GM21619 (cell line): ENCODE measurements around the gene SLC4A8.
A peak's percentile ranks its signal among the peaks of the same experiment; 100 is the strongest.

Experiments
- ATAC-seq: cut with Tn5 transposase; IDR thresholded peaks from one replicate; pipeline ENCODE4 v1.9.1; 2021; ENCODE audit not compliant: unreplicated experiment

Gene SLC4A8

GRCh38 chr12:51395283-51396230 lies 29.1 kb upstream of the SLC4A8 start:
- peak; percentile 39 for ATAC-seq

GRCh38 chr12:51397670-51398069 lies 27.0 kb upstream of the SLC4A8 start:
- ATAC-seq, result no peak

- no peak for ATAC-seq
These were observed 24.7 kb upstream of the SLC4A8 start for GRCh38 chr12:51399891-51400290.

GRCh38 chr12:51401020-51401419 lies 23.6 kb upstream of the SLC4A8 start:
- ATAC-seq, result no peak

GRCh38 chr12:51401486-51401885 lies 23.1 kb upstream of the SLC4A8 start:
- ATAC-seq, result no peak

- ATAC-seq, result no peak
These were observed 22.7 kb upstream of the SLC4A8 start for GRCh38 chr12:51401900-51402299.

GRCh38 chr12:51403159-51403558 lies 21.5 kb upstream of the SLC4A8 start:
- no peak for ATAC-seq

GRCh38 chr12:51403681-51404136 lies 20.9 kb upstream of the SLC4A8 start:
- ATAC-seq, result no peak

- no peak for ATAC-seq
These were observed 20.0 kb upstream of the SLC4A8 start for GRCh38 chr12:51404627-51405026.

GRCh38 chr12:51405801-51406207 lies 18.8 kb upstream of the SLC4A8 start:
- ATAC-seq, result no peak

- no peak for ATAC-seq
These were observed 18.3 kb upstream of the SLC4A8 start for GRCh38 chr12:51406290-51406689.

- ATAC-seq, result no peak
These were observed 17.8 kb upstream of the SLC4A8 start for GRCh38 chr12:51406859-51407258.

- no peak for ATAC-seq
These were observed 17.0 kb upstream of the SLC4A8 start for GRCh38 chr12:51407604-51408003.

GRCh38 chr12:51409846-51410245 lies 14.8 kb upstream of the SLC4A8 start:
- ATAC-seq, result no peak

- ATAC-seq, result no peak
These were observed 11.5 kb upstream of the SLC4A8 start for GRCh38 chr12:51413149-51413548.

- no peak for ATAC-seq
These were observed 10.8 kb upstream of the SLC4A8 start for GRCh38 chr12:51413791-51414190.

- ATAC-seq, result no peak
These were observed 8.7 kb upstream of the SLC4A8 start for GRCh38 chr12:51415931-51416330.

GRCh38 chr12:51417826-51418225 lies 6.8 kb upstream of the SLC4A8 start:
- no peak for ATAC-seq

GRCh38 chr12:51419425-51420193 lies 5.0 kb upstream of the SLC4A8 start:
- ATAC-seq, result no peak

- ATAC-seq, result no peak
These were observed 3.3 kb upstream of the SLC4A8 start for GRCh38 chr12:51421266-51421884.

- ATAC-seq, result no peak
These were observed 453 bp upstream of the SLC4A8 start for GRCh38 chr12:51424094-51424661.
